Mesodermal cell (in vitro differentiated cells): Measurements from ENCODE around the gene ADGRG3.

Experiments
- H3K27ac ChIP-seq: 2 replicates; pipeline ENCODE4 v1.7.0; 2013; ENCODE audit warnings: mild to moderate bottlenecking, low read depth, low read length, moderate library complexity; ENCODE audit not compliant: severe bottlenecking
- H3K36me3 ChIP-seq: 2 replicates; pipeline ENCODE4 v1.7.1; 2013; ENCODE audit warnings: mild to moderate bottlenecking, low read length, moderate library complexity; ENCODE audit not compliant: control insufficient read depth, insufficient read depth
- H3K4me1 ChIP-seq: one replicate; pipeline ENCODE4 v1.7.1; 2013; ENCODE audit warnings: mild to moderate bottlenecking, low read length; ENCODE audit not compliant: insufficient read depth, control insufficient read depth, poor library complexity, severe bottlenecking
- H3K4me3 ChIP-seq: 2 replicates; pipeline ENCODE4 v1.7.0; 2013; ENCODE audit warnings: low read length, control low read depth, mild to moderate bottlenecking; ENCODE audit not compliant: insufficient read depth, poor library complexity, severe bottlenecking; ENCODE audit errors: extremely low read depth
- H3K9me3 ChIP-seq: 2 replicates; pipeline ENCODE4 v1.7.1; 2013; ENCODE audit warnings: mild to moderate bottlenecking, low read length, moderate library complexity; ENCODE audit not compliant: control insufficient read depth
- WGBS, 2 experiments: methylation state at CpG; one replicate each; pipeline ENCODE4 v1.1.5; 2013; ENCODE audit warnings: missing lambda C conversion rate in 2 of 2; ENCODE audit not compliant: insufficient coverage in 2 of 2; 5-methylcytosine and 5-hydroxymethylcytosine counted together

Gene ADGRG3

GRCh38 chr16:57701759-57702371, 33.8 kb downstream of the ADGRG3 start:
- H3K9me3 ChIP-seq, result no peaks in the 10 kb centered on the region
- no peak overlapping the region for H3K4me3 ChIP-seq
- H3K27ac ChIP-seq, result peak overlapping the region; percentile 82
- H3K36me3 ChIP-seq, result no peaks in the 10 kb centered on the region
- WGBS, 2 experiments, result 95 to 96% methylated on average over 20 to 23 of the region's 23 CpGs
- peaks cover 3% of the 10 kb centered on the region for H3K4me1 ChIP-seq

DNA sequence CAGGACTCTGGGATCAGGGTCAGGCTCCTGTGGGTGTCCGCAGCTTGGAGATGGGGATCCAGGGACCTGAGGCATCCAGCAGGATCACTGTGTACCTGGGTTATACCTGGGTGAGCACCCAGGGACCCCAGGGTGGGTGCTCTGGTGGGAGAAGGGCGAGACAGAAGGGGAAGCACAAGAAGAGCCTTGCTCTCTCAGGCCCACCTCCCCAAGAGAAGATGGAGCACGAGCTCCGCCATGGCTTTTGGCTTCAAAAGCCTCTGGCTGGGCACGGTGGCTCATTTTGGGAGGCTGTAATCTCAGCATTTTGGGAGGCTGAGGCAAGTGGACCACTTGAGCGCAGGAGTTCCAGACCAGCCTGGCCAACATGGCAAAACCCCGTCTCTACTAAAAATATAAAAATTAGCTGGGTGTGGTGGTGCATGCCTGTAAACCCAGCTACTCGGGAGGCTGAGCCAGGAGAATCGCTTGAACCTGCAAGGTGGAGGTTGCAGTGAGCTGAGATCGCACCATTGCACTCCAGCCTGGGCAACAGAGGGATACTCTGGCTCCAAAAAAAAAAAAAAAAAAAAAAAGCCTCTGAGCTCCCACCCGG, 35.4 kb downstream of the ADGRG3 start:
- no peak overlapping the region for H3K27ac ChIP-seq
- H3K4me3 ChIP-seq, result no peak overlapping the region
- H3K4me1 ChIP-seq, result peaks cover 3% of the 10 kb centered on the region
- 96 to 98% methylated on average over 8 of the region's 11 CpGs for WGBS, 2 experiments
- H3K36me3 ChIP-seq, result no peaks in the 10 kb centered on the region
- no peaks in the 10 kb centered on the region for H3K9me3 ChIP-seq

GRCh38 chr16:57704011-57704904, 36.2 kb downstream of the ADGRG3 start:
- Histone ChIP-seq H3K27ac (no peak overlapping the region), H3K9me3 (no peaks in the 10 kb centered on the region), H3K36me3 (no peaks in the 10 kb centered on the region), H3K4me1 (peaks cover 3% of the 10 kb centered on the region), H3K4me3 (no peak overlapping the region)
- WGBS, 2 experiments, result 79 to 87% methylated on average over 7 to 8 of the region's 11 CpGs

DNA sequence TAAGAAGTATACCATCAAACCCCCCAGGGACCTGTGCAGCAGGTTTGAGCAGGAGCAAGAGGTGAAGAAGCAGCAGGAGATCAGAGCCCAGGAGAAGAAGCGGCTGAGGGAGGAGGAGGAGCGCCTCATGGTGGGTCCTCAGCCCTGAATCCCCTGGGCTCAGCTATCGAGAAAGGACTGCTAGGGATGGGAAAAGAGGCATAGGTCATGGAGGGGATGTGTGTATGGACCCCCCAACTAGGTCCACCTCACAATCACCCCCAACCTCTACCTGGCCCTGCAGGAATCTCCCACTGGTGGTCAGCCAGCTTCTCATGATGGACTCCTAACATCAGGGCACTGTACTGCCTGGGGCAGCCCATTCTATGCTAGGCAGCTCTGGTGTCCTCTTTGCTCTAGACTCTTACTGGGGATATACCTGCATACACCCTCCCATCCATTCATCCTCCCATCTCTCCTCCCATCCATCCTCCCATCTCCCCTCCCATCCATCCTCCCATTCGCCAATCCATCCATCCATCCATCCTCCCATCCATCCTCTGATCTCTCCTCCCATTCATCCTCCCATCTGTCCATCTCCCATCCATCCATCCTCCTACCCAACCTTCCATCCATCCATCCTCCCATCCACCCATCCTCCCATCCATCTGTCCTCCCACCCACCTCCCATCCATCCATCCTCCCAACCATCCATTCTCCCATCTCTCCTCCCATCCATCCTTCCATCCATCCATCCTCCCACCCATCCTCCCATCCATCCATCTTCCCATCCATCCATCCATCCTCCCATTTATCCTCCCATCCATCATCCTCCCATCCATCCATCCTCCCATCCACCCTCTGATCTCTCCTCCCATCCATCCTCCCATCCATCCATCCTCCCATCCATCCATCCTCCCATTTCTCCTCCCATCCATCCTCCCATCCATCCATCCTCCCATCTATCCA, 37.1 kb downstream of the ADGRG3 start:
- H3K4me1 ChIP-seq, result peaks cover 3% of the 10 kb centered on the region
- no peak overlapping the region for H3K4me3 ChIP-seq
- 88 to 100% methylated on average over 2 to 3 of the region's 4 CpGs for WGBS, 2 experiments
- no peaks in the 10 kb centered on the region for H3K36me3 ChIP-seq
- no peaks in the 10 kb centered on the region for H3K9me3 ChIP-seq
- H3K27ac ChIP-seq, result no peak overlapping the region

GRCh38 chr16:57706717-57707116, 38.6 kb downstream of the ADGRG3 start:
- 73 to 80% methylated on average over 1 of the region's 1 CpG for WGBS, 2 experiments
- Histone ChIP-seq H3K27ac (no peak overlapping the region), H3K36me3 (no peaks in the 10 kb centered on the region), H3K9me3 (no peaks in the 10 kb centered on the region), H3K4me1 (peaks cover 2% of the 10 kb centered on the region), H3K4me3 (no peak overlapping the region)

- Histone ChIP-seq H3K4me1 (no peaks in the 10 kb centered on the region), H3K27ac (no peak overlapping the region), H3K4me3 (no peak overlapping the region), H3K36me3 (no peaks in the 10 kb centered on the region), H3K9me3 (no peaks in the 10 kb centered on the region)
- WGBS, 2 experiments, result 83 to 89% methylated on average over 9 to 11 of the region's 11 CpGs
Observed at GRCh38 chr16:57707331-57707730, 39.2 kb downstream of the ADGRG3 start.

DNA sequence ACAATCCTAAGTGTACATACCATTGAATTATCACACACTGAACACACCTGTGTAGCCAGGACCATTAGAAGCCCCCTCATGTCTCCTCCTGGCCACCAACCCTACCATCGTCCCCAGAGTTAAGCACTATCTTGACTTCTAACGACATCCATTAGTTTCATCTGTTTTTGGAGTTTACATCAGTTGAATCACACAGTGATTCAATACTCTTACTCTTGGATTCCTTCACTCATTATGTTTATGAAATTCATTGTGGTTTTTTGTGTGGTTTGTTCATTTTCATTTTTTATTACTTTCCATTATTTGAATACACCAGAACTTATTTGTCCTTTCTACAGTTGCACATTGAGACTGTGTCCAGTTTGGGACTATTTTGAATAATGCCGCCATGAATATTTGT, 40.1 kb downstream of the ADGRG3 start:
- 92 to 95% methylated on average over 2 of the region's 3 CpGs for WGBS, 2 experiments
- Histone ChIP-seq H3K36me3 (no peaks in the 10 kb centered on the region), H3K4me3 (no peak overlapping the region), H3K4me1 (no peaks in the 10 kb centered on the region), H3K27ac (no peak overlapping the region), H3K9me3 (no peaks in the 10 kb centered on the region)

DNA sequence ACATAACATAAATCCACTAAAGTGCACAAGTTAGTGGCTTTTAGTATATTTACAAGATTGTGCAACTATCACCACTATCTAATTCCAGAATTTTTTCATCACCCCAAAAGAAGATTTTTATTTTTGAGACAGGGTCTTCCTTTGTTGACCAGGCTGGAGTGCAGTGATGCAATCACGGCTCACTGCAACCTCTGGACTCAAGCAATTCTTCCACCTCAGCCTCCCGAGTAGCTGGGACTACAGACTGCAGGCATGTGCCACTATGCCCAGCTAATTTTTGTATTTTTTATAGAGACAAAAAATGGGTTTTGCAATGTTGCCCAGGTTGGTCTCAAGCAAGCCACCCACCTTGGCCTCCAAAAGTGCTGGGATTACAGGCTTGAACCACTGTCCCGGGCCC, 41.6 kb downstream of the ADGRG3 start:
- Histone ChIP-seq H3K4me1 (no peaks in the 10 kb centered on the region), H3K36me3 (no peaks in the 10 kb centered on the region), H3K9me3 (no peaks in the 10 kb centered on the region), H3K4me3 (no peak overlapping the region), H3K27ac (no peak overlapping the region)
- 86 to 94% methylated on average over 1 to 2 of the region's 3 CpGs for WGBS, 2 experiments

- H3K27ac ChIP-seq, result no peak overlapping the region
- no peaks in the 10 kb centered on the region for H3K9me3 ChIP-seq
- H3K4me3 ChIP-seq, result no peak overlapping the region
- WGBS, 2 experiments, result 93 to 94% methylated on average over 4 to 5 of the region's 5 CpGs
- no peaks in the 10 kb centered on the region for H3K4me1 ChIP-seq
- no peaks in the 10 kb centered on the region for H3K36me3 ChIP-seq
Observed at GRCh38 chr16:57711346-57711745, 43.2 kb downstream of the ADGRG3 start.

DNA sequence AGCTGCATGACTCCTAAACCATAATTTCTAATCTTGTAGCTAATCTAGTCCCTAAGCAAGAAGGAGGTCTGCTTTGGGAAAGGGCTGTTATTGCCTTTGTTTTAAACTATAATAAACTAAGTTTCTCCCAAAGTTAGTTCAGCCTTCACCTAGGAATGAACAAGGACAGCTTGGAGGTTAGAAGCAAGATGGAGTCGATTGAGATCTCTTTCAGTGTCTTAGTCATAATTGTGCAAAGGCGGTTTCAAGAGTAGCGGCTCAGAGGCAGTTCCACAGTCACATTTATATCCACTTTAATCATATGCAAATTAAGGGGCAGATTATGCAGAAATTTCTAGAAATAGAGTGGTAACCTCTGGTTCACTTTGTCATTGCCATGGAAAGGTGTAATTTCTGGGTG, 43.9 kb downstream of the ADGRG3 start:
- Histone ChIP-seq H3K4me1 (no peaks in the 10 kb centered on the region), H3K36me3 (no peaks in the 10 kb centered on the region), H3K4me3 (no peak overlapping the region), H3K27ac (no peak overlapping the region), H3K9me3 (no peaks in the 10 kb centered on the region)
- 100% methylated on average over 1 of the region's 3 CpGs; no CpG with 5 or more reads in 1 of the 2 experiments for WGBS, 2 experiments
